Liver (tissue), 9 donors: ENCODE results near the gene CXCR6. TPM values are rescaled to one million over a fixed set of nuclear protein-coding genes. Genes with fewer than 3 reads are reported as not detected.

Source experiments
- DNase-seq: peaks from one replicate; pipeline ENCODE4 v3.0.0-alpha.2; 2017; ENCODE audit warnings: low spot score
- H3K27ac ChIP-seq, 2 donors: one replicate each; pipeline ENCODE4 v1.7.0; 2013; ENCODE audit warnings: inconsistent platforms in 2 of 2, low read length in 2 of 2, control low read depth in 1 of 2, low read depth in 1 of 2, mild to moderate bottlenecking in 1 of 2
- H3K27me3 ChIP-seq, 4 donors: one replicate each; pipeline versions ENCODE4 v1.6.1 to v1.7.0; 2013; ENCODE audit warnings: low read length in 3 of 4, inconsistent platforms in 1 of 4, mild to moderate bottlenecking in 1 of 4, moderate library complexity in 1 of 4; ENCODE audit not compliant: control insufficient read depth in 4 of 4, insufficient read depth in 4 of 4
- H3K36me3 ChIP-seq, 4 donors: one replicate each; pipeline versions ENCODE4 v1.6.1 to v1.7.0; 2013; ENCODE audit warnings: low read length in 3 of 4, mild to moderate bottlenecking in 3 of 4, low read depth in 1 of 4, moderate library complexity in 1 of 4; ENCODE audit not compliant: control insufficient read depth in 4 of 4, insufficient read depth in 3 of 4
- H3K4me1 ChIP-seq, 4 donors: one replicate each; pipeline versions ENCODE4 v1.6.1 to v1.7.0; 2013; ENCODE audit warnings: low read length in 3 of 4, mild to moderate bottlenecking in 3 of 4, moderate library complexity in 1 of 4; ENCODE audit not compliant: control insufficient read depth in 4 of 4, insufficient read depth in 4 of 4
- H3K4me3 ChIP-seq, 3 donors: one replicate each; pipeline versions ENCODE4 v1.6.1 to v1.7.0; 2013; ENCODE audit warnings: low read length in 3 of 3, control low read depth in 1 of 3, low read depth in 1 of 3, mild to moderate bottlenecking in 1 of 3
- H3K9ac ChIP-seq, 2 donors: one replicate each; pipeline ENCODE4 v1.7.0; 2013; ENCODE audit warnings: low read length in 2 of 2, mild to moderate bottlenecking in 2 of 2, moderate library complexity in 2 of 2, control low read depth in 1 of 2, low read depth in 1 of 2
- H3K9me3 ChIP-seq, 4 donors: one replicate each; pipeline versions ENCODE4 v1.6.1 to v1.7.0; 2013; ENCODE audit warnings: low read length in 3 of 4; ENCODE audit not compliant: control insufficient read depth in 4 of 4
- CTCF ChIP-seq: fragments of 150-350 bp; IDR thresholded peaks from 2 replicates; pipeline ENCODE4 v1.5.1; 2017; ENCODE audit warnings: improper control_type of control experiment, low read depth, low read length; ENCODE audit not compliant: missing input control
- EGR1 ChIP-seq, 2 donors: IDR thresholded peaks; 2 replicates each; pipeline ENCODE4 v1.6.1; 2016 to 2018; ENCODE audit warnings: antibody characterized with exemption in 2 of 2, low read depth in 2 of 2
- FOXA1 ChIP-seq: IDR thresholded peaks from 2 replicates; pipeline ENCODE4 v1.6.1; 2016; ENCODE audit warnings: antibody characterized with exemption
- FOXA2 ChIP-seq: IDR thresholded peaks from 2 replicates; pipeline ENCODE4 v1.6.1; 2016; ENCODE audit warnings: antibody characterized with exemption
- GABPA ChIP-seq, 2 donors: IDR thresholded peaks in 1 of 2; conservative IDR thresholded peaks in 1 of 2; 2 replicates each; pipeline ENCODE4 v1.6.1; 2016; ENCODE audit warnings: antibody characterized with exemption in 2 of 2, mild to moderate bottlenecking in 1 of 2, moderate library complexity in 1 of 2
- HNF4A ChIP-seq, 2 donors: conservative IDR thresholded peaks; 2 replicates each; pipeline ENCODE4 v1.6.1; 2016; ENCODE audit warnings: antibody characterized with exemption in 2 of 2, mild to moderate bottlenecking in 2 of 2
- HNF4G ChIP-seq: IDR thresholded peaks from 2 replicates; pipeline ENCODE4 v1.6.1; 2016; ENCODE audit warnings: antibody characterized with exemption
- JUND ChIP-seq, 2 donors: IDR thresholded peaks; 2 replicates each; pipeline ENCODE4 v1.6.1; 2016; ENCODE audit warnings: antibody characterized with exemption in 2 of 2
- MAX ChIP-seq: IDR thresholded peaks from 2 replicates; pipeline ENCODE4 v1.6.1; 2016; ENCODE audit warnings: antibody characterized with exemption
- NR2F2 ChIP-seq: IDR thresholded peaks from 2 replicates; pipeline ENCODE4 v1.6.1; 2016; ENCODE audit warnings: antibody characterized with exemption
- RAD21 ChIP-seq, 2 donors: IDR thresholded peaks; 2 replicates each; pipeline ENCODE4 v1.6.1; 2016; ENCODE audit warnings: antibody characterized with exemption in 2 of 2, mild to moderate bottlenecking in 2 of 2
- REST ChIP-seq: IDR thresholded peaks from 2 replicates; pipeline ENCODE4 v1.6.1; 2016; ENCODE audit warnings: antibody characterized with exemption, mild to moderate bottlenecking
- RXRA ChIP-seq, 2 donors: IDR thresholded peaks; 2 replicates each; pipeline ENCODE4 v1.6.1; 2017 to 2018; ENCODE audit warnings: antibody characterized with exemption in 2 of 2, mild to moderate bottlenecking in 1 of 2
- SP1 ChIP-seq: IDR thresholded peaks from 2 replicates; pipeline ENCODE4 v1.6.1; 2018; ENCODE audit warnings: antibody characterized with exemption, mild to moderate bottlenecking
- TAF1 ChIP-seq: conservative IDR thresholded peaks from 2 replicates; pipeline ENCODE4 v1.6.1; 2016; ENCODE audit warnings: antibody characterized with exemption, mild to moderate bottlenecking
- YY1 ChIP-seq: IDR thresholded peaks from 2 replicates; pipeline ENCODE4 v1.6.1; 2016; ENCODE audit warnings: antibody characterized with exemption, mild to moderate bottlenecking
- ZBTB33 ChIP-seq: IDR thresholded peaks from 2 replicates; pipeline ENCODE4 v1.6.1; 2016; ENCODE audit warnings: antibody characterized with exemption
- WGBS: extraction: QIAGEN DNeasy Blood & Tissue Kit; methylation state at CpG from one replicate; pipeline ENCODE4 v1.1.7; 2013; 5-methylcytosine and 5-hydroxymethylcytosine counted together
- polyA plus RNA-seq, 2 donors: library from polyadenylated mRNA; stranded (reverse) in 1 of 2; unstranded in 1 of 2; fragments of 200-250 nt in 1 of 2; fragments of >200 nt in 1 of 2; fragmentation: Nextera tagmentation in 1 of 2; extraction: Ambion mirVana in 1 of 2; gene quantifications; one replicate each; pipeline versions ENCODE4 v1.2.1 to v1.2.3, GENCODE V29; 2013 to 2015
- total RNA-seq, 2 donors: library from RNA; depleted of rRNA; stranded (reverse); fragments of >200 nt; gene quantifications; one replicate each; pipeline ENCODE4 v1.2.3, GENCODE V29; 2014
- donor health status: healthy.
- donor health status: healthy.
- donor health status: healthy.
- donor health status: healthy.
- donor health status: healthy.

Gene CXCR6
- total and polyA plus RNA-seq, 4 donors = 0.60 to 2.9 (median 0.96) TPM

GRCh38 chr3:45915518-45916231 is 27.6 kb upstream of the CXCR6 start:
- 67% methylated on average over 13 of the region's 13 CpGs for WGBS
- Histone ChIP-seq H3K4me3 (no peak overlapping the region), H3K4me1 (no peaks in the 10 kb centered on the region), H3K9me3 (no peaks in the 10 kb centered on the region), H3K27me3 (no peaks in the 10 kb centered on the region), H3K9ac (no peak overlapping the region), H3K36me3 (peaks cover 0 to 10% (median 2%) of the 10 kb centered on the region in 4 donors), H3K27ac (no peak overlapping the region)
- DNase-seq = no peak
- TF ChIP-seq HNF4G (no peak), NR2F2 (no peak), REST (no peak), FOXA2 (no peak), JUND (IDR thresholded peaks at IDR 0.05) (no peak), MAX (no peak)

GRCh38 chr3:45917146-45917898 is 25.9 kb upstream of the CXCR6 start:
- WGBS = 92% methylated on average over 6 of the region's 6 CpGs
- H3K4me1 ChIP-seq = no peaks in the 10 kb centered on the region
- H3K27ac ChIP-seq = no peak overlapping the region
- no peak for DNase-seq
- H3K27me3 ChIP-seq = no peaks in the 10 kb centered on the region
- no peak overlapping the region for H3K4me3 ChIP-seq
- no peak overlapping the region for H3K9ac ChIP-seq
- TF ChIP-seq FOXA2 (no peak), HNF4A (conservative IDR thresholded peaks at IDR 0.05) (no peak), YY1 (no peak), SP1 (no peak), MAX (no peak), REST (no peak), NR2F2 (no peak), EGR1 (IDR thresholded peaks at IDR 0.05; ENCODE audit: low read depth in 2 of 2) (no peak), TAF1 (no peak), RXRA (IDR thresholded peaks at IDR 0.05) (no peak), CTCF (no peak), RAD21 (IDR thresholded peaks at IDR 0.05) (no peak), ZBTB33 (no peak), GABPA (IDR thresholded peaks at IDR 0.05 in 1 of 2, conservative IDR thresholded peaks at IDR 0.05 in 1 of 2) (no peak), HNF4G (no peak), JUND (IDR thresholded peaks at IDR 0.05) (no peak), FOXA1 (no peak)
- no peaks in the 10 kb centered on the region for H3K9me3 ChIP-seq
- H3K36me3 ChIP-seq = peaks cover 1 to 23% (median 12%) of the 10 kb centered on the region in 4 donors
